GM18517 (cell line): Measurements from ENCODE around the gene GPR158.

ENCODE experiments used
- ATAC-seq: cut with Tn5 transposase; IDR thresholded peaks from one replicate; pipeline ENCODE4 v1.9.1; 2021; ENCODE audit warnings: mild to moderate bottlenecking, moderate library complexity; ENCODE audit not compliant: unreplicated experiment

The GPR158 gene

DNA sequence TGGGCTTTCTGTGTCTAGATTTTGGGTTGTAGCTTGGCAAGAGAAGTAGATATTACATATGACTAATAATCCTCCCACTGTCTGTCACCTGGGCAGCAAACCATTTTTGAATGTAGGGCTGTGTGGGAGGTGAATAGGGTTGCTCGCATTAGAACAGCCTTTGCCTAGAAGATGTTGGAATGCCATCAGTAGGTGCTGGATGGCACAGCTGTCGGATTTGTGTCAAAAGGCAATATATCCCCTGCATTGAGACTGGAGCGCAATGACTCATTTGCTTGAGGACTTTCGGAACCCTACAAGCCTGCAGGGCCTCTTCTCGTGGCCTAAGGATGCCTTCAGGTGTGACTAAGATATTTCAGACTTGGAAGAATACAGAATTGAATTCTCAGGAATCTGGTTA lies 323.8 kb downstream of the GPR158 start:
- ATAC-seq: no peak

DNA sequence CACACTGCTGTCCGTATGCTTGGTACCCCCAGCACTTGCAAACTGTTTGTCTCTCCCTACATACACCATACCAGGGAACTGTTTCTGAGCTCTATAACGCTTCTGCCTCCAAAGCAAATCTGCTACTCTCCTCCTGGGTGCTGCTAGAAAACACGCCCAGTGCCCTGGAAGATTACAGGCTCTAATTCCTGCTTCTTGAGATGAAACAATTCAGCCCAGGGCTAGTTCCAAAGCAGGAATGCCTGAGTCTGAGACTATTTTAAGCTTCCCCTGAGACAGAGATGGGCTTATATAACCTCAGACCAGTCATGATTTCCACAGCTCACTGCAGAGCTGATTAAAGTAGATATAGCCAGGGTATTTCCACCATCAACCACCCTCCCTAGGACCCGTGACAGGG lies 327.1 kb downstream of the GPR158 start:
- ATAC-seq: no peak

- ATAC-seq: no peak
Measured at GRCh38 chr10:25502453-25502852, 327.7 kb downstream of the GPR158 start.

- ATAC-seq: no peak
Measured at GRCh38 chr10:25504306-25504705, 329.5 kb downstream of the GPR158 start.

GRCh38 chr10:25504838-25505237 lies 330.0 kb downstream of the GPR158 start:
- no peak for ATAC-seq

DNA sequence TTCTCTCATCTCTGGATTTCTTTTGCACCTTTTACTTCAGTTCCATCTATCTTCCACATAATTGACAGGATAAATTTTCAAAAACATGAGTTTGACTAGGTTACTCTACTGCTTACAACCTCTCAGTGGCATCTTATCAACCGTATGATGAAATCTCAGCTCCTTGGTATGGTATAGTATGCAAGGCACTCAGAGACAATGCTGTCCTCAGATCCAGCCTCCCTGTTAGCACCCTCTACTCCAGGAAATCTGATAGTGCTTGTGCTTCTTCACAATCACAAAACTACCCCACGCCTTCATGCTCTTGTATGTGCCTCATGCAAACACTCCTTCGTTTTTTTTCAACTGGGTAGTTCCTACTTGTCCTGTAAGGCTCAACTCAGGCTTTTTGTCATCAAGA lies 330.7 kb downstream of the GPR158 start:
- ATAC-seq: no peak

DNA sequence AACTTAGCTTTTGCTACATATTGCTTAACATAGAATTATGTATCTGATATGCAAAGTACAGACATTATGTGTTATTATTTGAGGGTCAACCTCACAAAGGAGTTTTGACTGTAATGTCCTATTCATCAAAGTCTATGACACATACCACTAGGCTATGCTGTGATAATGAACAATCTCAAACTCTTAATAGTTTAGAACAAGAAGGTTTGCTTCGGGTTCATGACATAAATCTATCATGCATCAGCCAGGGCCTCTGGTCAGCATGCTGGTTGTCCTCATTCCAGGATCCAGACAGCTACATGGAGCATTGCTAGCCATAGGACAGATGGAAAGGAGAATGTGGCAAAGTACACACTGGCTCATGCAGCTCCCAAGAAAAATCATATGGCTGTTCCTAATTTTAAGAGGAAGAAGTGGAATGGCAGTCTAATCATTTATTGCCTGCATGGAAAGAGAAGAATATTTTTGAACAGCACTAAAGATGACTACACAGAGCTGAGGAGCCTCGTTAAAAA lies 332.1 kb downstream of the GPR158 start:
- ATAC-seq: no peak

- no peak for ATAC-seq
Measured at GRCh38 chr10:25508112-25508815, 333.5 kb downstream of the GPR158 start.

- no peak for ATAC-seq
Measured at GRCh38 chr10:25509151-25509550, 334.4 kb downstream of the GPR158 start.

DNA sequence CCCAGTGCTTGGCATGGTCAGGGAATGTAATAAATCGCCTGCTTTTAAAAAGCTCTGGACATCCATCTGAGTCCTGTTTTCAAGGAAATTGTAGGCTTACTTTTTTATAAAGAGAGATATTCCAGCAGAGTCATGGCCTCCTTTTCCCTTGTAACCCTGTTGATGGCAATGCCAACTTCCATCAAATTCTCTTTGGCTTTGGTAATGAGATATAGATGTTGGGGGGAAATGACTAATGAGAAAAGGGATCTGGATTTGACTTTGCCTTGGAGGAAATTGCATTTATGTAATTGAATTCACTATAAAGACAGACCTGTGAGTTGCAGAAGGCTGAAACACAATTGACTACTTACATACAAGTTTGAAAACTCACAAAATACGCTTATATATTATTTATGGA lies 347.5 kb downstream of the GPR158 start:
- ATAC-seq: no peak

DNA sequence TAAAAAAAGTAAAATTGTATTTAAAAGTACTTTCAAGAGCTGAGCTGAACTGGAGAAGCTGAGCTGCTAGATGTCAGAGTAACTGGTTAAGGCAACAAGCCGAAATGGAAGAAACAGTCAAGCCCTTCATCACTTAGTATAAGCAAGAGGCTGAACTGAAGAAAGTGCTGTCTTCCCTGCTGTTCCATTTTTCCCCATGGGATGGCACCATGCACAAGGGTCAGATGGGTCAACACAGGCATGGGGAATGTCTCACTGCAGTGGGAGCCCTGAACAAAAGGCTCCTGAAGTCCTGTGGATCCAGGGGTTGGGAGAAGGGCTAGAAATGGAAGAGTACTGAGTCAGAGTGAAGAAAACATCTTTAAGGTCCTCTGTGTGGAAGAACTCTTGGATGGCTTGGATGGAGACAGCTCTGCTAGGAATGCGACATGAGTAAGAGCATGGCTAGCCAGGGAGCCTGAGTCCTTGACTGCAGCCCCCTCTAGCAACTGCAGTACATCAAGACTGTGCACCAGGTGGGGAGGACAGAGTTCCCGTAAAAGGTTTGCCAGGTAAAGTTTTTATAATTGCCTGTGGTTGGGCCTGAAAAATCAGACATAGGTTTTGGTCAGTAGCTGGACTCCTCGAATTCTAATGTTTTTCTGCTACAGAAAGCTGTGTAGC lies 348.3 kb downstream of the GPR158 start:
- no peak for ATAC-seq

- ATAC-seq: no peak
Measured at GRCh38 chr10:25530306-25530705, 355.5 kb downstream of the GPR158 start.

DNA sequence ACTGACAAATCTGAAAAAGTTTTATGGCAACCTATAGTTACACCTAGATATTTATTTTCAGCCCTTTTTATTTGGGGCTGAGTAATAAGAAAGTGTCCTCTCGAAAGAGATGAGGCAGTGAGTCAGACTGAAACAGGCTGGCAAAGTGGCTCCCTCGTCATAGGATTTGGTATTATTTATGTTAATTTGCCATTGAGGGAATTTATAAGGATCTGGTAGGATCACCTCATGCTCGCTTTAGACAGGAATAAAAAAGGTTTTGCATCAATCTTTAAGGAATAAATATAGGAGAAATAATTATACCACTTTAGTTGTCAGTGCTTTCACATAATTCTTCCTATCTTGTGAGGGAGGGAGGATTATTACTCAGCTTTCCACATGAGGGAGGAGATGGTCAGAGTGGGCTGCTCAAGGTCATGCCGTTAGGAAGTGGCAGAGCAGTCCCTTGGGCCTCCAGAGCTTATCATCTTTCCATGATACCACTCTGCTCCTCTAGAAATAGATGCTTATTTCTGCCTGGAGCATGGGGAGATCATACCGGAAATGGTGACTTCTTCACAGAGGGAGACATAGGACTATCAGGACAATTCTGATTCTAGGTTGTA lies 356.8 kb downstream of the GPR158 start:
- no peak for ATAC-seq

DNA sequence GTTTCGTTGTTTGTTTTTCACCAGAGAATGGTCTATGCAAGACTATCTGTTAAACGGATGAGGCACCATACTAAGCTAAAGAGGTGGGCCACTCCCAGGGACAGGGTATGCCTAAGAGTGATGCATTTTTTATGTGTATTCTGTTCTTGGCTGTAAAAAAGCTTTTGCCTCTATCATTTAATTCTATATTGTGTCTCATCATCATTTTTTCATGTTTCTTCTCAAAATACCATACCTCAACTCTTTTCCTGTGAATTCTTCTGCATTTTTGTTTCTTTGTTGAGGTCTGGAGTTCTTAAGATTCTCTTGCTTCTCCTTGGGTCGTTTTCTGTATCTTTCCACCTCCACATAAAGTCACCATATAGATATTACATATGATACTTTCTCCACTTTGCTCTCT lies 357.4 kb downstream of the GPR158 start:
- no peak for ATAC-seq

GRCh38 chr10:25536027-25536426 lies 361.2 kb downstream of the GPR158 start:
- no peak for ATAC-seq

DNA sequence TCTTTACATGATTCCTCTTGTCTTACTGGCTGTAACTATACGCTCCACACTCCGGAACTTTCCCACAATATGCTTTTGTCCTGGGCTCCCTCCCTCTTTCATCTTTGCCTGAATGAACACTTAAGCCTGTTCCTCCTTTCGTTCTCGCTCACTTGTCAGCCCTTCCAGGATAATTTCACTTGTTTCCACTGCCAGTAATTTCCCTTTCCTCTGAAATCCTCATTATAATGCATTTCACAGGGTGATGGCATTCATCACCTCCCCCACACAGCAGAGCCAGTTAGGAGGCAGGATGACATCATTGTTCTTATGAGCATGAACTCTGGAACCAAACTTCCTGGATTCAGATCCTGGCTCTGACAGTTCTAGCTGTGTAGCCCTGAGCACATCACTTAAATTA lies 372.6 kb downstream of the GPR158 start:
- no peak for ATAC-seq

- ATAC-seq: no peak
Measured at GRCh38 chr10:25552283-25552919, 377.6 kb downstream of the GPR158 start.

- ATAC-seq: no peak
Measured at GRCh38 chr10:25555865-25556264, 381.1 kb downstream of the GPR158 start.

GRCh38 chr10:25556457-25556856 lies 381.7 kb downstream of the GPR158 start:
- ATAC-seq: no peak

DNA sequence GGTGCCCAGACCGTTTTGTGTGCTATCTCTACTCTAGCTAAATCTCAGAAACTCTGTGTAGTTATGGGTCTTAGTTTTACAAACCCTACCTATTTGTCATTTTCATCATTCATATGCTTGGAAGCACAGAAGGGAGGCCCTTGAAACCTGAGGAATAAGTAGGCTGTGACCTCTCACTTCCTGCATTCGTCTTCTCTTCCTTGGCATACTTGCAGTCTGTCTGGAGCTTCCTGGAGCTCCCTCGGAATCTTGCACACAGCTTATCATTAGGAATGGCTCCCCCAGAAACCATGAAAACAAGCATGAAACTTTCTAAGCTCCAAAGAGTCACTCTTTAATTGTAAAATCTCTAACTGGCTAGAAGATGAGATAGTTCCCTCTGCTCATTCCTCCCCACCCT lies 382.3 kb downstream of the GPR158 start:
- no peak for ATAC-seq

DNA sequence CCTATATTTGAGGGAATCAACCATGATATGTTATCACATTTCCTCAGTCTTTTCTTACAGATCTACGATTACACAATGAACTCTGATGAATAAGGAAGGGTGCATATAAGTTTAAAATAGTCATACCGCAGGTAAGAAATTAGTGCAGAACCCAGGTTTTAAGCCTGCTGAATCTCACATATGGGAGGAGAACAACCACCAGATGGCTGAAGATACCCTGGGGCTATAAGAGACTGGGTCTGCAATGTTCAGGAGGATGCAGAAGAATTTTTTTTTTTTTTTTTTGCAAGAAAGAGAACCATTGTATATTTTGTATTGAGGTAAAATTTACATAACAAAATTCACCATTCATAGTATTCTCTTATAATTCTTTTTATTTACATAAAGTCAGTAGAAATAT lies 387.0 kb downstream of the GPR158 start:
- no peak for ATAC-seq

- no peak for ATAC-seq
Measured at GRCh38 chr10:25562547-25562946, 387.7 kb downstream of the GPR158 start.
